ENCODE data around the gene PPIL1. TPM values are rescaled to one million over a fixed set of nuclear protein-coding genes. Genes with fewer than 3 reads are reported as not detected.

PPIL1 gene
- total RNA-seq, 1 experiment from 2014 or later = 87.8 TPM

GRCh38 chr6:36897609-36898008 is 23.0 kb upstream of the PPIL1 start:
- 0 out of 7 replicates have a peak, but pooled peaks cover 0 to 6% (median 0%) of the 10 kb centered on the region in 3 experiments for H3K36me3 Mint-ChIP-seq (ENCODE audit: insufficient read depth in 1 of 3, low read depth in 3 of 3)
- H2AFZ ChIP-seq (ENCODE audit: low read length) = no peak overlapping the region

More at GRCh38 chr6:36897609-36898008, 23.0 kb upstream of the PPIL1 start:
- H3K4me2 ChIP-seq (ENCODE audit: insufficient read depth, insufficient read length, low read length) = no peak overlapping the region
- H3K79me1 ChIP-seq (ENCODE audit: insufficient read depth, low read depth, low read length, poor library complexity, severe bottlenecking) = no peaks in the 10 kb centered on the region
- no peak overlapping the region for H3K56ac ChIP-seq (ENCODE audit: insufficient read length, low read depth, low read length)
- H4K5ac ChIP-seq (ENCODE audit: insufficient read length, low read depth, low read length) = no peak overlapping the region
- H2AK5ac ChIP-seq (ENCODE audit: insufficient read length, low read length) = no peak overlapping the region
- H2BK12ac ChIP-seq (ENCODE audit: insufficient read length, low read depth, low read length) = no peak overlapping the region
- H3K4me1 Mint-ChIP-seq = no peaks in the 10 kb centered on the region
- no peak overlapping the region for H3K14ac ChIP-seq (ENCODE audit: insufficient read depth, low read length)
- H3K27me3 ChIP-seq (ENCODE audit: insufficient read depth, low read length) = no peaks in the 10 kb centered on the region
- TF ChIP-seq CTCF (conservative IDR thresholded peaks at IDR 0.05) = peak; percentile 59; the same call in 2 of the 3 replicates
- H2BK20ac ChIP-seq (ENCODE audit: low read depth, low read length, poor library complexity, severe bottlenecking) = no peak overlapping the region
- H3K4me1 ChIP-seq (ENCODE audit: insufficient read depth, low read length) = no peaks in the 10 kb centered on the region
- H3K9ac ChIP-seq (ENCODE audit: extremely low read depth, insufficient read length, low read length) = no peak overlapping the region
- H3T11ph ChIP-seq (ENCODE audit: low read length) = no peak overlapping the region
- no peak overlapping the region for H3K23ac ChIP-seq (ENCODE audit: insufficient read length, low read depth, low read length)
- no peaks in the 10 kb centered on the region for H3K23me2 ChIP-seq (ENCODE audit: insufficient read length, low read depth, low read length, poor library complexity, severe bottlenecking)
- no peaks in the 10 kb centered on the region for H3K9me3 ChIP-seq (ENCODE audit: control insufficient read depth, low read depth, low read length)
- no peaks in the 10 kb centered on the region for H4K20me1 ChIP-seq (ENCODE audit: control insufficient read depth, insufficient read depth, insufficient read length)
- no peak overlapping the region for H2BK120ac ChIP-seq (ENCODE audit: low read depth, low read length, poor library complexity, severe bottlenecking)
- no peaks in the 10 kb centered on the region for H3K79me2 ChIP-seq (ENCODE audit: insufficient read depth, low read length)
- no peak overlapping the region for H3K18ac ChIP-seq (ENCODE audit: insufficient read length, low read depth, low read length)
- no peak overlapping the region for H3K27ac Mint-ChIP-seq
- no peak overlapping the region for H4K8ac ChIP-seq (replicated peaks; ENCODE audit: insufficient read length, low read depth, low read length)
- no peak overlapping the region for H4K91ac ChIP-seq (ENCODE audit: insufficient read length, low read depth, low read length)
- no peaks in the 10 kb centered on the region for H3K9me3 Mint-ChIP-seq
- H3K4ac ChIP-seq (ENCODE audit: low read depth, low read length) = no peak overlapping the region
- H3K27me3 Mint-ChIP-seq (ENCODE audit: low read depth) = no peaks in the 10 kb centered on the region
- no peak overlapping the region for H2BK15ac ChIP-seq (ENCODE audit: low read depth, low read length)
- H2BK5ac ChIP-seq (ENCODE audit: insufficient read length, low read length) = no peak overlapping the region
- no peak overlapping the region for H3K4me3 Mint-ChIP-seq
- H3K27ac ChIP-seq (ENCODE audit: insufficient read length, low read depth, low read length) = no peak overlapping the region
- peak; percentile 44 for DNase-seq
- WGBS (ENCODE audit: extremely low coverage, insufficient read length, low lambda C conversion rate) = no CpG with 5 or more reads among the region's 6 CpGs

Measured in H9 (cell line).